GM23248 (cell line): ENCODE data around the gene DDR1.

Source experiments
- EZH2 ChIP-seq: fragments of 200-600 bp; sonication (generic); IDR thresholded peaks from 2 replicates; pipeline ENCODE4 v1.6.1; 2018; ENCODE audit warnings: antibody characterized with exemption, mild to moderate bottlenecking; ENCODE audit not compliant: insufficient read depth, poor library complexity, severe bottlenecking
- EZH2phosphoT487 ChIP-seq: fragments of 200-600 bp; sonication (generic); IDR thresholded peaks from 2 replicates; pipeline ENCODE4 v1.6.1; 2018; ENCODE audit warnings: antibody characterized with exemption, moderate library complexity, mild to moderate bottlenecking, low read depth; ENCODE audit not compliant: insufficient read depth

DNA sequence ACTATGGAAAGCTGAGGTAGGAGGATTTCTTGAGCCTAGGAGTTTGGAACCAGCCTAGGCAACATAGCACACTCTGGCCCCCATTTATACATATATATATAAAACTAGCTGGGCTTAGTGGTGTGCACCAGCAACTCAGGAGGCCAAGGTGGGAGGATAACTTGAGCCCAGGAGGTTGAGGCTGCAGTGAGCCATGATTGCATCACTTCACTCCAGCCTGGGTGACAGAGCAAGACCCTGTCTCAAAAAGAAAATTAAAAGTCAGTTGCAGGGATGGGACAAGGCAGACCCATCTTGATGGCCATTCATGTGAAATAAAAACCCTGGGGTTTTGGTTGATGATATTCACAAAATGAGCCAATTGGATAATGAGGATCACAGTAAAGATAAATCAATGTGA lies 17.1 kb downstream of the DDR1 start:
- no peak for TF ChIP-seq EZH2
- no peak for TF ChIP-seq EZH2phosphoT487
